Bronchial epithelial cell (primary cell): ENCODE results near the gene SLC25A33. TPM values are rescaled to one million over a fixed set of nuclear protein-coding genes. Genes with fewer than 3 reads are reported as not detected.

ENCODE experiments used
- DNase-seq: peaks from one replicate; pipeline ENCODE4 v3.0.0-alpha.2; 2010; ENCODE audit warnings: low read depth
- FAIRE-seq: peaks from 2 replicates; lab custom pipeline; 2011; peaks lifted over from hg19 to GRCh38; lab: Jason Lieb, UNC
- H3K27me3 ChIP-seq: 2 replicates; pipeline ENCODE4 v1.5.1; 2011; ENCODE audit warnings: low read length; ENCODE audit not compliant: control insufficient read depth, insufficient read depth
- H3K36me3 ChIP-seq: 2 replicates; pipeline ENCODE4 v1.5.1; 2011; ENCODE audit warnings: low read length; ENCODE audit not compliant: control insufficient read depth, insufficient read depth
- H3K4me3 ChIP-seq: 2 replicates; pipeline ENCODE4 v1.5.1; 2011; ENCODE audit warnings: mild to moderate bottlenecking, low read depth, low read length, control low read depth
- total RNA-seq: library from RNA; depleted of rRNA; stranded (reverse); fragments of >200 nt; gene quantifications from 2 replicates; pipeline ENCODE4 v1.2.1, GENCODE V29; 2014
- TF ChIP-seq, protein P1 (sequence below): IDR thresholded peaks from 2 replicates; pipeline ENCODE4 v1.5.1; 2011; ENCODE audit warnings: mild to moderate bottlenecking, moderate library complexity, low read length, control low read depth, inconsistent platforms; ENCODE audit not compliant: insufficient read depth, severe bottlenecking

Gene SLC25A33
- total RNA-seq, 1 donor from 2014 or later, result 9.5 TPM

GRCh38 chr1:9630331-9631111 lies 91.3 kb downstream of the SLC25A33 start:
- Histone ChIP-seq H3K4me3 (no peak overlapping the region), H3K36me3 (no peaks in the 10 kb centered on the region), H3K27me3 (peaks cover 2% of the 10 kb centered on the region)
- DNase-seq (no peak), FAIRE-seq (no peak)
- TF ChIP-seq, protein P1, sequence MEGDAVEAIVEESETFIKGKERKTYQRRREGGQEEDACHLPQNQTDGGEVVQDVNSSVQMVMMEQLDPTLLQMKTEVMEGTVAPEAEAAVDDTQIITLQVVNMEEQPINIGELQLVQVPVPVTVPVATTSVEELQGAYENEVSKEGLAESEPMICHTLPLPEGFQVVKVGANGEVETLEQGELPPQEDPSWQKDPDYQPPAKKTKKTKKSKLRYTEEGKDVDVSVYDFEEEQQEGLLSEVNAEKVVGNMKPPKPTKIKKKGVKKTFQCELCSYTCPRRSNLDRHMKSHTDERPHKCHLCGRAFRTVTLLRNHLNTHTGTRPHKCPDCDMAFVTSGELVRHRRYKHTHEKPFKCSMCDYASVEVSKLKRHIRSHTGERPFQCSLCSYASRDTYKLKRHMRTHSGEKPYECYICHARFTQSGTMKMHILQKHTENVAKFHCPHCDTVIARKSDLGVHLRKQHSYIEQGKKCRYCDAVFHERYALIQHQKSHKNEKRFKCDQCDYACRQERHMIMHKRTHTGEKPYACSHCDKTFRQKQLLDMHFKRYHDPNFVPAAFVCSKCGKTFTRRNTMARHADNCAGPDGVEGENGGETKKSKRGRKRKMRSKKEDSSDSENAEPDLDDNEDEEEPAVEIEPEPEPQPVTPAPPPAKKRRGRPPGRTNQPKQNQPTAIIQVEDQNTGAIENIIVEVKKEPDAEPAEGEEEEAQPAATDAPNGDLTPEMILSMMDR, result no peak

DNA sequence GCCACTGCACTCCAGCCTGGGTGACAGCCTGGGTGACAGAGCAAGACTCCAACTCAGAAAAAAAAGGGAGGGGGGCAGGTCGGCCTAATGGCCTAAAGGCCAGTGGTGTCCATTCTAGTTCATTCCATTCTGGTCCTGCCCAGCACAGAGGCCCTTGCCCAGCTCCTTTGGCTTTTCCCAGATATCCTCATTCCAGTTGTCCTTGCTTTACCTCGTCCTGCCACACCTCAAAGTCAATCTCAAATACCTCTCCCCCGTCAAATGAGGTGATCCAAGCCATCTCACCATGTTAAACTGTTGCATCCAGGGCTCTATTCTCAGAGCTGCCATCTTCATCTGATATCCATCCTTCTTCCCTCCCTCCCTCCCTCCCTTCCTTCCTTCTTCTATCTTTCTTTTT lies 92.3 kb downstream of the SLC25A33 start:
- Histone ChIP-seq H3K4me3 (no peak overlapping the region), H3K36me3 (no peaks in the 10 kb centered on the region), H3K27me3 (peaks cover 2% of the 10 kb centered on the region)
- DNase-seq (no peak), FAIRE-seq (no peak)
- TF ChIP-seq, protein P1, result no peak

DNA sequence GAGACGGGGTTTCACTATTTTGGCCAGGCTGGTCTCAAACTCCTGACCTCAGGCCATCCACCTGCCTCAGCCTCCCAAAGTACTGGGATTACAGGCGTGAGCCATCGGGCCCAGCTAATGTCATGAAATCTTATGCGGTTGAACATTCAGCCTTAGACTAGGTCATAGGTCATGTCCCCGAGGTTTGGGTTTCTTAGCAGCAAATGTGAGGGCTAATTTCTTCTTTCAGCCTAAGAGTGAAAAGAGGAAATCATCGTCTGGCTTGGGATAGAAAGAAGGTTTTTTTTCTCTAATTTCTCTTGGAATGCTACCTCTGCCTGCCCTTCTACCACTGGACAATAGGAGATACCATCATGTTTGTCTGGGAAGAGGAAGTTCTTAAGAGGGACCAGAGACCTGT lies 94.2 kb downstream of the SLC25A33 start:
- FAIRE-seq (no peak), DNase-seq (no peak)
- TF ChIP-seq, protein P1, result no peak
- no peak overlapping the region for H3K4me3 ChIP-seq
- H3K27me3 ChIP-seq, result peaks cover 2% of the 10 kb centered on the region
- H3K36me3 ChIP-seq, result no peaks in the 10 kb centered on the region

DNA sequence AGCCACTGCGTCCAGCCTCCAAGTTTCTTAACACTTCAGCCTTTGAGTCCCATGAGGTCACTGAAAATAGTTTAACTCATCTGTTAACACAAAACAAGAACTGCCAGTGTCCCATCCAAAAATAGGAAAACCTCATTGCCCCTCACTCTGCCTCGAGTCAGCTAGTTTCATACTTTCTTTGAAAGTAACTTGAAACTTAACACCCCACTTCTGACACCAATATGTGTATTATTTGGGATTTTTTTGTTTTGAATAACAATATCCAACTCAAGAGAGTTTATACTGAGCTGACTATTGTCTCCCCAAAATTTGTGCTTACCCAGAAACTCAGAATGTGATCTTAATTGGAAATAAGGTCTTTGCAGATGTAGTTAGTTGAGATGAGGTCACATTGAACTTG lies 95.3 kb downstream of the SLC25A33 start:
- Histone ChIP-seq H3K4me3 (no peak overlapping the region), H3K27me3 (peaks cover 2% of the 10 kb centered on the region), H3K36me3 (no peaks in the 10 kb centered on the region)
- DNase-seq, result no peak
- FAIRE-seq, result no peak
- TF ChIP-seq, protein P1, result no peak

Other genes starting within 250 kb of the SLC25A33 start
- gene SPSB1, start 246.6 kb upstream of the SLC25A33 start, total RNA-seq, result 17.6 and 28.9 TPM in 2 replicates
- gene TMEM201, start 49.4 kb downstream of the SLC25A33 start, total RNA-seq, result 1.2 and 1.8 TPM in 2 replicates
- gene PIK3CD, start 112.3 kb downstream of the SLC25A33 start, total RNA-seq, result 5.0 and 6.9 TPM in 2 replicates